HG02885 (cell line): ENCODE data around the gene SLC25A29.
"Not testable (repeated sequence)": the region's sequence is repeated elsewhere in the genome, so short reads cannot be mapped to it uniquely, and the experiment has no call there.

ENCODE experiments used
- ATAC-seq: cut with Tn5 transposase; IDR thresholded peaks from one replicate; pipeline ENCODE4 v1.9.1; 2021; ENCODE audit warnings: mild to moderate bottlenecking; ENCODE audit not compliant: unreplicated experiment, poor library complexity

Gene SLC25A29

DNA sequence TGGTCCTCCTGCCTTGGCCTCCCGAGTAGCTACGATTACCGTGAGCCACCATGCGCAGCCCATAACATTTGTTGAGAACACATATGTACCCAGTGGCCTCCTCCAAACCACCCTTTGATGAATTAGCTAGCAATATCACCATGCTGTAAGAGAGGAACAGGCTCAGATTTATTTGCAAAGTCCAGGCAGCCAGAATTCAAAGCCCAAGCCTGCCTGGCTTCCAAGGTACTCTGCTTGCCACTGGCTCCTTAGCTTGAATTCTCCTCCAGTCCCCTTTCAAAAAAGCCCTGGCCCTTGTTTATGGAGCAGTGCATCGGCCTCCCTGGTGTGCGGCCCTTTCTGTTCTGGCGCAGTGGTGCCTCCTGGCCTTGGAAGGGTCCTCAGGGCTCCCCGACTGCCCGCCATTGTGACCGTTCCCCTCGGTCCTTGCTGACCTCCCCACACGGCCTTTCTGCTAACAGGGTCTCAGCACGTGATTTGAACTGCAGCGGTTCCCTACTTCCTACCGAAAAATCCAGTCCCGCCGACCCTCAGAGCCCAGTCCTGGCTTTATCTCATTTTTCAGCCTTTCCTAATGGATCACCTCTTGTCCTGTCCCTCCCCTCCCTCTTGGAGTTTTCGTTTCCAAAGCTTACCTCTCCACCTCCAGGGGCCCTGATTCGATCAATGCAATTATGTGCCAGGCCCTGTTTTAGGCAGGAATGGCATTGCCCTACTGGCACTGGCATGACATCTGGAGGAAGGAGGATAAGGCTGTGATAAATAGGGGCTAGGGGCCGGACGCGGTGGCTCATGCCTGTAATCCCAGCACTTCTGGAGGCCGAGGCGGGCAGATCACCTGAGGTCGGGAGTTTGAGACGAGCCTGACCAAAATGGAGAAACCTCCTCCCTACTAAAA, 22.0 kb downstream of the SLC25A29 start:
- no peak for ATAC-seq

DNA sequence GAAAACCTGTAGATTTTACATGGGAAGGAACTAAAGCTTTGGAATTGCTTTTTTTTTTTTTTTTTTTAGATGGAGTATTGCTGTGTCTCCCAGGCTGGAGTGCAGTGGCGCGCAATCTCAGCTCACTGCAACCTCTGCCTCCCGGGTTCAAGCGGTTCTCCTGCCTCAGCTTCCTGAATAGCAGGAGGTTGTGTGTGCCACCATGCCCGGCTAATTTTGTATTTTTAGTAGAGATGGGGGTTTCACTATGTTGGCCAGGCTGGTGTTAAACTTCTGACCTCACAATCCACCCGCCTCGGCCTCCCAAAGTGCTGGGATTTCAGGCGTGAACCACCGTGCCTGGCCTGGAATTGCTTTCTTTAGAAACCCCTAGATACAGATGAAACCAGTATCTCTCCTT, 22.8 kb downstream of the SLC25A29 start:
- not testable (repeated sequence) for ATAC-seq

DNA sequence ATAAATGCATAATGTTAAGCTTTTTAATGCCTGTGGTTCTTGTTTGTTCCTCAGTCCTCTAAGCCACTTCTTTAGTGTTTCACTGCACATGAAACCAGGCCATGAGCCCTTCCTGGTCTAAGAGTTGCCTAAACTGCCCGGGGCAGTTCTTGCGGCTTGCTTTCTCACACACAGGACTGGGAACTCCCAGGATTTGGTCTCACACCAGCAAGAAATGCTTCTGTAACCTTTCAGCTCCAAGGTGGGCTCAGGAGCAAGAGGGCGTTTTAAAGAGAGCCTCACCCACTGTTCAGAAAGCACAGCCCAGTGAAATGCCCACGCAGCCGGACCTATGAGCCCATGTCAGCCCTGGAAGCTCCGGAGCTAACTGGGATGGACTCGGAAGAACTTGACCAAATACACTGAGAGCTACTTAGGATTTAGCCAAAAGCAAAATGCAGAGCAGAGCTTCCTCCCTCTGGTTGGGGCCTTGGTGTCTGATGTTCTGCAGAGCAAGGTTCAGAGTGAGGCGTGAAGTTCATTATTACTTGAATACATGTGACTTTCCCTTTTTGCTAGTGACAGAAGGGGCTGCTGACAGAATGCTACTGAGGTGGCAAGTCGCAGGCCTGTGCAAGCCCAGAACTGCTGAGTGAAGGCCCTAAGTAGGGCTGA, 23.4 kb downstream of the SLC25A29 start:
- no peak for ATAC-seq

- ATAC-seq, result no peak
These were observed 24.2 kb downstream of the SLC25A29 start for GRCh38 chr14:100282083-100282350.

DNA sequence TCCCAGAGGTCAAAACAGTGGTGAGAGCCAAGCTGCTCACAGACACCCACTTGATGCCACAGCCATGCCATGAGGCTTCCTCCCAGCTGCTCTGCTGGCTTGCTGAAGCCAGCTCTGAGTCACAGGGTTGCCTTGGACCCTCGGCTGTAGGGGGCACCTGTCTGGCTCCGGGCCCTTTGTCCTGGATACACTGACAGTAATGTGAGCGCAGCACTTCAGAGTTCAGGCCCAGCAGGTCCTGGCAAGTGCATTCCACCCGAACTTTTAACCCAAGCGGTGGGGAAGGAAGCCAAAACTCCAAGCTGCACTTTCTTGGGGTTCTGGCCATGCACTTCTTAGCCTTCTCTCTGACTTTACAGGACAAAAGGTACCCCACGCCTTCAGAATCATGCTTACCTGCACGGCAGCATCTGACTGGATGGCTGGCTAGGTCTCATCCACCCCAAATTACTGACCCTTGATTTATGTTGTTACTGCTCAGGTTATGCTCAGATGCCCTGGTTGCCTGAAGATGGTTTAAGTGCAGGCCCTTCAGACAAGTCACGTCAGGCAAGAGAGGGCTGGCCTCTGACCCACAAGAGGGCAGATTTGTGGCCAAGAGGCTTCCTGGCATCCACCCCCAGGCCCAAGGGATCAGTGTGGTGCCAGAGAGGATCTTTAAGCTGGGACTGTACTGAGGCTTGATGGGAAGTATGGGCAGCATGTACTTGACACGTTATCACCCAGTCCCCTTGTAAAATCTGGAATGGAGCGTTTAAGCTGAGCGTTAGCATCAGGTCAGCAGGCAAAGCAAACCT, 24.8 kb downstream of the SLC25A29 start:
- no peak for ATAC-seq

DNA sequence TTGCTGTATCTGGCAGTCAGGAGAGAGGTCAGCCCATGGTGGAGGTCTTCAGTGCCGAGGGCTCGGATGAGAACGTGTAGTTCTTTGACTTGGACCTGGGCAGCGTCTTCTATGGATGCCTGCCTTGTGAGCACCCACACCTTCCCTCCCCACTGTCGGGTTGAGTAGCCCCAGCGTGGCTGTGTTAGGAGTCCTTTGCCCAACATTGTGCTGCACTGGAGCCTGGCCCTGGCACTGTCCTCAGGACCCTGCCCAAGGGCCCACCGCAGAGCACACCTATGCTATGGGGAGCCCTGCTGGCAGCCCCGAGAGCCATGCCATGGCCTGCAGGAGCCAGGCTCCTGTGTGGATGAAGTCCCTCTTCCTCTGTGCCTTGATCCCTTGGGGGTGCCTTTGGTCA, 26.7 kb downstream of the SLC25A29 start:
- ATAC-seq, result no peak

DNA sequence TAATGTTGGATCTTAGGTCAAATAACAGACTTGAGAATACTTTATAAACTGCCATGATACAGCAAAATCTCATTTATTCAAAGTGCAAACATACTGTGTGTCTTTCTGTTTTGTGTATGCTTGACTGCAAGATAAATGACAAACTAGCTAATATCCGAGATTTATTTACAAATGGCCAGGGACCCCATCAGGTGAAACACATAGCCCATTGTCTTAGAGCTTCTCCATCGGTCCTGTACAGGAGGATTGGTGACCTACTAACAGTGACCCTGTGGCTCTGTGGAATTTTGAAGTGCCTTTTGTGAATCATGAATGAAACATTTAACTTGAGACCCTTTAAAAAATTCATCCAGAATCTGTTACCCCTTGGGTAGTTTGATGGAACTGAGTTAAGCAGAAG, 27.1 kb downstream of the SLC25A29 start:
- ATAC-seq, result no peak

- ATAC-seq, result peak; percentile 58
These were observed 27.5 kb downstream of the SLC25A29 start for GRCh38 chr14:100278702-100279101.

DNA sequence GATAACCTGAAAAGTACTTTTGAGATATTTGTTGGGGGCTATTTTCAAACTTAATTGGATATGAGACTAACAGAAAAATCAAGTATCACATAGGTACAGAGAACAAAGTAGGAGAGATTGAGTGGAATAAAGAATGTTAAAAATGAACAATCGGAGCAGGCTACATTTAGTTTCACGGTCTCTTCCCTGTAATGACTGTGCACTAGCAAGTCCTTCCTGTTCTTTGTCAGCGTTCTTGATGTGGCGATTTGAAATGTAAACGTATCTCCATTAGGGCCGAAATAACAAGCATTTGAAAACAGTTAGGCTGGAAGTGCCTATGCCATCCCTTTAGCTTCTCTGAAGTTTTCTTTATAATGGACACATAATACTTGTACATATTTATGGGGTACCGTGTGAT, 31.0 kb downstream of the SLC25A29 start:
- ATAC-seq, result peak; percentile 45

DNA sequence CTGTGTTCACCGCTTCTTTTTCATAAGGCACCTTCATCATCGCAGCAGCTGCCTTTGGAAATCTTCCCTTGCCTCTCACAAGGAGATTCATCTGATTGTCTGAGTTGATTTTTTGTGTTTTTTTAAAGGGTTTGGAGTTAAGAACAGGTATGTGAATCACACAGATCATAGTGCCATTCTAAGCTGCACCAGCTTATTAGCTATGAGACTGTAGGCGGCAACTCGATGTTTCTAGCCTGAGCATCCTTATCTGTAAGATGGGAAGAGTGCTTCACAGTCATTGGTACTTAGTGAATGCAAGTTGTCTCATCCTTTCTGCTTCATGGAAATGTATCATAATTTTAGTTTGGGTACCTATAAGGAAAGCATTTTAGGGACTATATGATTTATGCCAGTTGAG, 32.0 kb downstream of the SLC25A29 start:
- no peak for ATAC-seq

DNA sequence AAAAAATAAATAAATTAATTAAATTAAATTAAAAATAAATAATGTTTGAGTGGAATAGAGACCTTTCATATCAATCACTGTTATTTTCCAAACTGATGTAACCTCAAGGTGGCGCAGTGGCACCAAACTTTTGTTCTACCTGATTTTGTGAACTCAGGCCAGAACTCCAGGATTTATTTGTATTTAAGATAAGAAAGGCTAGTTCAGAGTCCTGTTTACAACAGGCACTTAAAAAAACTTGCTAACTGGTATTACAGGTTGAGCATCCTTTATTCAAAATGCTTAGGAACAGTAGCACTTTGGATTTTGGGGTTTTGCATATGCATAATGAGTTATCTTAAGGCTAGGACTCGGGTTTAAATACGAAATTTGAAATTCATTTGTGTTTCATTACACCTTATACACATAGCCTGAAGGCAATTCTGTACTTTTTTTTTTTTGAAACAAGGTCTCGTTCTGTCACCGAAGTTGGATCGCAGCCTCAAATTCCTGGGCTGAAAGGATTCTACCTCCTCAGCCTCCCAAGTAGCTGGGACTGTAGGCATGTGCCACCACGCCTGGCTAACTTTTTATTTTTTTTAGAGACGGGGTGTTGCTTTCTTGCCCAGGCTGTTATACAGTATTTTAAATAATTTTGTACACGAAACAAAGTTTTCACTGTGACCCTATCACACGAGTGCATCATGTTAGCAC, 34.9 kb downstream of the SLC25A29 start:
- ATAC-seq, result no peak

GRCh38 chr14:100268591-100269207, 37.5 kb downstream of the SLC25A29 start:
- ATAC-seq, result no peak

DNA sequence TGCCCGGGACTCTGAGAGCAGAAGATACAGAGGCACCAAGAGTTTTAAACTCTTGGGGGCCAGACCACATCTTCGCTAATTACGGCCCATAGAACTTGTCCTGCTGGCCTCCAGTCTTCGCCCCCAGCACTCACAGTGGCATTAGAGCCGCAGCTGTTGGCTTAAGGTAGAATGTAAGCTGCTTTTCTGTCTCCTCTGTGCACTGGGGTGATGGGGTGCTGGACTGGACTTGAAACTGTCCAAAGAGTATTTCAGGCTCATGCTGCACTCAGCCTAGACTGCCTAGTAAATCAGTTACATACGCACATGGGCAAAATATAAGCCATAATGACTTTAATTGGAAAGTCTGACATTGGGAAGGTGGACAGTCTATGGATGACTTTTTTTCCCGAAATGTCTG, 38.3 kb downstream of the SLC25A29 start:
- ATAC-seq, result no peak

GRCh38 chr14:100263141-100263540, 43.1 kb downstream of the SLC25A29 start:
- ATAC-seq, result no peak

GRCh38 chr14:100262545-100262944, 43.7 kb downstream of the SLC25A29 start:
- no peak for ATAC-seq

- peak; percentile 54 for ATAC-seq
These were observed 44.6 kb downstream of the SLC25A29 start for GRCh38 chr14:100261621-100262020.

GRCh38 chr14:100256339-100256895, 49.8 kb downstream of the SLC25A29 start:
- ATAC-seq, result peak; percentile 76

- no peak for ATAC-seq
These were observed 53.6 kb downstream of the SLC25A29 start for GRCh38 chr14:100252684-100253083.

GRCh38 chr14:100250732-100251465, 55.3 kb downstream of the SLC25A29 start:
- ATAC-seq, result no peak
